SIG-M5 treated with dmso at 0.1 percent for 504 hours (cell line): ENCODE data around the gene NRL.

Experiments
- DNase-seq: peaks from one replicate; lab custom pipeline; 2025; ENCODE audit not compliant: unreplicated experiment; lab: John Stamatoyannopoulos, UW

NRL gene

GRCh38 chr14:24114532-24115421, at the start of gene NRL, which contains the start of gene DCAF11:
TSS of gene NRL (minus strand) at chr14:24114949. CDS start at chr14:24082848, 32,101 bp downstream.
TSS of gene DCAF11 (plus strand) at chr14:24114777. CDS start at chr14:24115595, 818 bp downstream.
- DNase-seq, result peak; percentile 100

- no peak for DNase-seq
These were observed 47.3 kb upstream of the NRL start for GRCh38 chr14:24162093-24162492.

- DNase-seq, result peak; percentile 97
These were observed 46.4 kb upstream of the NRL start, which contains the start of gene IRF9 for GRCh38 chr14:24160850-24161804. TSS of gene IRF9 (plus strand) at chr14:24161265. CDS start at chr14:24162145, 880 bp downstream.

- DNase-seq, result no peak
These were observed 45.7 kb upstream of the NRL start for GRCh38 chr14:24160499-24160849.

- no peak for DNase-seq
These were observed 45.2 kb upstream of the NRL start for GRCh38 chr14:24159777-24160498.

GRCh38 chr14:24157331-24157730, 42.6 kb upstream of the NRL start:
- DNase-seq, result no peak

GRCh38 chr14:24156840-24157239, 42.1 kb upstream of the NRL start:
- DNase-seq, result no peak

- DNase-seq, result no peak
These were observed 40.4 kb upstream of the NRL start for GRCh38 chr14:24155100-24155499.

- DNase-seq, result no peak
These were observed 36.8 kb upstream of the NRL start for GRCh38 chr14:24151404-24152080.

GRCh38 chr14:24150993-24151392, 36.2 kb upstream of the NRL start:
- DNase-seq, result no peak

- no peak for DNase-seq
These were observed 35.8 kb upstream of the NRL start for GRCh38 chr14:24150567-24150966.

GRCh38 chr14:24150061-24150460, 35.3 kb upstream of the NRL start:
- DNase-seq, result no peak

GRCh38 chr14:24149302-24149969, 34.7 kb upstream of the NRL start:
- DNase-seq, result no peak

GRCh38 chr14:24147761-24148428, 33.1 kb upstream of the NRL start:
- no peak for DNase-seq

GRCh38 chr14:24146978-24147760, 32.4 kb upstream of the NRL start, which contains the start of gene RNF31:
TSS of gene RNF31 (plus strand) at chr14:24147498. CDS start at chr14:24147699, 201 bp downstream.
- DNase-seq, result peak; percentile 99

- DNase-seq, result peak; percentile 97
These were observed 31.8 kb upstream of the NRL start, which contains the start of gene PSME2 for GRCh38 chr14:24146453-24146977. TSS of gene PSME2 (minus strand) at chr14:24146610. CDS start at chr14:24146581, 29 bp downstream.

- no peak for DNase-seq
These were observed 31.1 kb upstream of the NRL start for GRCh38 chr14:24145690-24146452.
